Measurements from ENCODE around the gene GYG2. TPM values are rescaled to one million over a fixed set of nuclear protein-coding genes. Genes with fewer than 3 reads are reported as not detected.

Gene GYG2
- total and polyA plus RNA-seq, 2 of the 8 experiments (the other 6 are each of a cell fraction or from before 2014, with no cell fraction given): 52.8 to 65.3 TPM

DNA sequence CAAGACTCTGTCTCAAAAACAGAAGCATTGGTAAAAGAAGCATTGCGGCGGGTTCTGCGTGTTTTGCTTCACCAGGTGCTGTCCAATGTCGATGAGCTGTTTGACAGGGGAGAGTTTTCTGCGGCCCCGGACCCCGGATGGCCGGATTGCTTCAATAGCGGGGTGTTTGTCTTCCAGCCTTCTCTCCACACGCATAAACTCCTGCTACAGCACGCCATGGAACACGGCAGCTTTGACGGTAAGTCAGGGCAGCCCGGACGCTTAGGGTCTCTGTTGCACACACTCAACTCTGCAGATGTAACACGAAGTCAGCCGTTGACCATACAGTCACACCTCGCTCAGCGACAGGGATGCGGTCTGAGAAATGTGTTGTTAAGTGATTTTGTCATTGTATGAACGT lies 26.2 kb downstream of the GYG2 start:
- no peak overlapping the region for H4K5ac ChIP-seq (ENCODE audit: insufficient read length, low read depth, low read length)
- no peak overlapping the region for H3K23ac ChIP-seq (ENCODE audit: insufficient read length)
- no peak overlapping the region for H2AK5ac ChIP-seq (ENCODE audit: low read depth, low read length)
- FAIRE-seq: no peak
- WGBS, 2 experiments (ENCODE audit: extremely low coverage in 1 of 2, insufficient coverage in 1 of 2, insufficient read length in 1 of 2, insufficient replicate concordance in 2 of 2, low coverage in 1 of 2, low lambda C conversion rate in 2 of 2, missing lambda C conversion rate in 1 of 2): 98% methylated on average over 18 of the region's 21 CpGs; no CpG with 5 or more reads in 1 of the 2 experiments
- H3K4me2 ChIP-seq (ENCODE audit: insufficient read depth in 1 of 2, low read depth in 2 of 2, low read length in 2 of 2): no peak overlapping the region
- no peaks in the 10 kb centered on the region for H3K4me1 ChIP-seq (replicated peaks in 1 of 4; ENCODE audit: control insufficient read depth in 3 of 4, insufficient read depth in 4 of 4, low read length in 3 of 4)
- H3K27ac ChIP-seq (ENCODE audit: low read depth, low read length): no peak overlapping the region
- no peak for DNase-seq (ENCODE audit: low read depth in 1 of 2, low spot score in 2 of 2)
- no peak overlapping the region for H2AFZ ChIP-seq (ENCODE audit: low read length)
- H3K79me1 ChIP-seq (ENCODE audit: low read depth, low read length): no peaks in the 10 kb centered on the region
- no peak overlapping the region for H2BK12ac ChIP-seq (ENCODE audit: low read depth, low read length)
- H3K36me3 ChIP-seq (ENCODE audit: control insufficient read depth in 2 of 4, insufficient read depth in 4 of 4, low read length in 3 of 4): peaks cover 0 to 34% (median 19%) of the 10 kb centered on the region in 4 experiments; a peak in 7 of 8 replicates
- no peak overlapping the region for H2BK15ac ChIP-seq (ENCODE audit: low read length)
- no peak overlapping the region for H2BK20ac ChIP-seq (ENCODE audit: low read length)
- H3K79me2 ChIP-seq (ENCODE audit: control insufficient read depth in 1 of 2, insufficient read depth in 2 of 2, low read length in 2 of 2): no peaks in the 10 kb centered on the region
- ChIA-PET CTCF (ENCODE audit: partially characterized antibody) (no interaction called here), POLR2A (ENCODE audit: partially characterized antibody) (interaction anchor here (1.3 kb wide), 1 partner anchor 9 kb away, joined by 3 read pairs; no protein-coding TSS in a partner anchor)
- H4K8ac ChIP-seq (ENCODE audit: extremely low read depth, insufficient read depth, low read length): no peak overlapping the region; the same call in 1 of the 2 replicates
- no peak overlapping the region for H3K9ac ChIP-seq (replicated peaks in 1 of 4; ENCODE audit: extremely low read depth in 1 of 4, low read depth in 3 of 4, low read length in 3 of 4)
- H2BK5ac ChIP-seq (ENCODE audit: low read depth, low read length): no peak overlapping the region
- no peak overlapping the region for H3K56ac ChIP-seq (replicated peaks; ENCODE audit: insufficient read length, low read depth, low read length)
- no peak overlapping the region for H3K14ac ChIP-seq (ENCODE audit: insufficient read length)
- H2BK120ac ChIP-seq (replicated peaks; ENCODE audit: low read depth, low read length): no peak overlapping the region
- H3K4ac ChIP-seq (replicated peaks; ENCODE audit: insufficient read length, low read depth, low read length): no peak overlapping the region
- no peaks in the 10 kb centered on the region for H4K20me1 ChIP-seq (replicated peaks in 1 of 2; ENCODE audit: control insufficient read depth in 1 of 2, insufficient read depth in 2 of 2, low read length in 2 of 2)
- no peak overlapping the region for H3K18ac ChIP-seq (ENCODE audit: extremely low read depth, low read length)
- no peaks in the 10 kb centered on the region for H3K27me3 ChIP-seq (replicated peaks in 1 of 4; ENCODE audit: control insufficient read depth in 3 of 4, extremely low read depth in 1 of 4, insufficient read depth in 3 of 4, low read length in 3 of 4)
- no peaks in the 10 kb centered on the region for H3K9me3 ChIP-seq (ENCODE audit: insufficient read depth in 2 of 2, low read depth in 1 of 2, low read length in 1 of 2)
- H4K91ac ChIP-seq (replicated peaks; ENCODE audit: insufficient read length, low read length): no peak overlapping the region
- no peaks in the 10 kb centered on the region for H3K23me2 ChIP-seq (ENCODE audit: low read depth, low read length)
- H3K4me3 ChIP-seq (ENCODE audit: extremely low read depth in 1 of 4, insufficient read depth in 2 of 4, low read depth in 3 of 4, low read length in 4 of 4): no peak overlapping the region
- TF ChIP-seq POU5F1 (IDR thresholded peaks at IDR 0.05; ENCODE audit: low read depth, low read length) (no peak), USF2 (IDR thresholded peaks at IDR 0.05; ENCODE audit: low read length) (no peak), TEAD4 (IDR thresholded peaks at IDR 0.05; ENCODE audit: low read depth, low read length) (no peak), ATF2 (IDR thresholded peaks at IDR 0.05; ENCODE audit: low read length) (no peak), SRF (IDR thresholded peaks at IDR 0.05; ENCODE audit: low read depth, low read length) (no peak), E2F6 (IDR thresholded peaks at IDR 0.05) (no peak), MAX (IDR thresholded peaks at IDR 0.05) (no peak), NANOG (IDR thresholded peaks at IDR 0.05; ENCODE audit: insufficient read depth, low read depth, low read length, poor library complexity, severe bottlenecking) (no peak), BACH1 (IDR thresholded peaks at IDR 0.05; ENCODE audit: low read length) (no peak), HDAC2 (IDR thresholded peaks at IDR 0.05; ENCODE audit: borderline replicate concordance in 1 of 2, low read depth in 2 of 2, low read length in 2 of 2) (no peak)
